GM11168 (cell line): ENCODE measurements around the gene PARVB.

ENCODE experiments used
- in situ Hi-C: fragments of 300-500 bp; cut with MboI; formaldehyde crosslinking; loops from one replicate; pipeline ENCODE4 v1.12.0; 2022; ENCODE audit warnings: low sequenced_read_pairs; ENCODE audit not compliant: unreplicated experiment

Gene PARVB

DNA sequence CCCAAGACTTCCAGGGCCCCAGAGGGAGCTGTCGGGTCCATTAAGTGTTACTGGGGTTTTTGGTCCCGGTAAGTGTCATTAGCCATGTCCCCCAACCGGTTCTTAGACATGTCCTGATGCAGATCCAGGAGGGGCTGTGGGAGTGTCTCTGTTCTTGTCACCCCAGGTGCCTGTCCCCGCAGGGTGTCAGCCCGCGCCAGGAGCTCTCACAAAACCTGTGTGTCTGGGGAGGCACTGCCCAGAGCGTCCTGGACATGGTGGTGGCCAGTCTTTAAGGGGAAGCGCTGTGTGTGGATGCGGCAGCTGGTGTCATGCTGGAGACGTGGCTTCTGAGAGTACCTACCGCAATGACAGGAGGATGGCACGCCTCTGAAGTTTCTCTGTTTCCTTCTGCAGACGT is 144.1 kb downstream of the PARVB start:
- in situ Hi-C loops = no loop called here

GRCh38 chr22:44170470-44170869 is 146.4 kb downstream of the PARVB start:
- in situ Hi-C loops = no loop called here

DNA sequence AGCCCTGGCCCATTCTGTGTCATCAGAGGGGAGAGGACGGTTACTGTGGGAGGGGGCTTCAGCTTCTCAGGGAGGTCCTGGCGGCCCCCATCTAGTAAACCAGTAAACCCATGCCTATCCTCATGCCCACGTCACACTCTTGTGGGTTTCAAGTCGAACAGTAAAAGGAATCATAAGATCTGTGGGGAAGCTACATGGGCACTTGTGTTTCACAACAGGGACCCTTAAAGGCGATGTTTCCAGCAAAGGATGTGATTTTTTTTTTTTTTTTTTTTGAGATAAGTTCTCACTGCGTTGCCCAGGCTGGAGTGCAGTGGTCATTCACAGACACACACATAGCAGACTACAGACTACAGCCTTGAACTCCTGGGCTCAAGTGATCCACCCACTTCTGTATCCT is 147.5 kb downstream of the PARVB start:
- in situ Hi-C loops = no loop called here

DNA sequence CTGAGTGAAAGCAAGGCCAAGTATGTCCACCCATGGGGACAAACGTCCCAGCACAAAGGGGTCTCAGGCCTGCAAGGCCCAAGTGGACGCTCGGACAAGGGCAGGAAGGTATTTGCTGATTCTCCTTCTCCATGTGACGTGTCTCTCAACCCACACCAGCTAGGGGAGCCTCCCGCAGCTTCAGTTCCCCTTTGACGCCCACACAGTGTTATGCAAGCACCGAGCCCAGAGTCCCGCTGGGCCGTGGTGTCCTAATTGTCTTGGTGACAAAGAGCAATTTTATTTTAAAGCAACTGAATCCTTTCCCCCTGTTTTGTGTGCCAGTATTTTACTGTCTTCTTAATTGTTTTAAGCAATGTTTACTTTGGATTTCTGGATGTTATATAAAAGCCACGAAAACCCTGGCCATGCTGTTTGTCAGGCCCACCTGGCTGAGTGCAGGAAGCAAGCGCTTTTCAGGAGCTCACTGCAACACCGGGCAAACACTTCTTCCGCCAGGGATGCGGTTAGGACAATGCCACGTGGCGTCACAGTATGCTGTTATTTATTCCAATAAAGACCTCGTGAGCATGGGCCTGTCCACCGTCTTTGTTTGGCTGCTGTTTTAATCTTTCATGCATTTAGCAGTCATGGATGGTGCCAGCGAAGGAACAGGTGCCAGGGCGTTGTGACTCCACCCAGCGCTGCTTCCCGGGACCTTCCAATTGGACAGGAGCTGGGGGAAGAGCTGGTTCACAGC is 148.4 kb downstream of the PARVB start:
- in situ Hi-C loops = no loop called here

GRCh38 chr22:44173154-44173553 is 149.1 kb downstream of the PARVB start:
- in situ Hi-C loops = no loop called here

DNA sequence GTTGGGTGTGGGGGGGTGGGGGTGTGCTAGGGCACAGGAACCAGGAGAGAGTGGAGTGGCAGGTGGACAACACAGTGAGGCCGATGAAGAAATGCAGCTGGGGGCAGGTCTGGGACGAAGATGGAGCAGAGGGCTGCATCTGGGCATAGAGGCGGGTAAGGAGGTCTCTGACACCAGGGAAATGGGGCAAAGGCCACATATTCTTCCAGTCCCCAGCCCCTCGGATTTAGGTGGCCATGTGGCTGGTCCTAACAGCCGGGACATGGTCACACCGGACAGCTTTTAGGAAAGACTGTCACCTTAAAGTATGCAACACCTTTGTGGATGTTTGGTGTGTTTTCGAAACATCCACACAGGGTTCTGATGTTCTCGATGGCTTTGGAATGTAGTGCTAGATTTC is 151.6 kb downstream of the PARVB start:
- in situ Hi-C loops = no loop called here

GRCh38 chr22:44179196-44179988 is 155.3 kb downstream of the PARVB start:
- in situ Hi-C loops = no loop called here

DNA sequence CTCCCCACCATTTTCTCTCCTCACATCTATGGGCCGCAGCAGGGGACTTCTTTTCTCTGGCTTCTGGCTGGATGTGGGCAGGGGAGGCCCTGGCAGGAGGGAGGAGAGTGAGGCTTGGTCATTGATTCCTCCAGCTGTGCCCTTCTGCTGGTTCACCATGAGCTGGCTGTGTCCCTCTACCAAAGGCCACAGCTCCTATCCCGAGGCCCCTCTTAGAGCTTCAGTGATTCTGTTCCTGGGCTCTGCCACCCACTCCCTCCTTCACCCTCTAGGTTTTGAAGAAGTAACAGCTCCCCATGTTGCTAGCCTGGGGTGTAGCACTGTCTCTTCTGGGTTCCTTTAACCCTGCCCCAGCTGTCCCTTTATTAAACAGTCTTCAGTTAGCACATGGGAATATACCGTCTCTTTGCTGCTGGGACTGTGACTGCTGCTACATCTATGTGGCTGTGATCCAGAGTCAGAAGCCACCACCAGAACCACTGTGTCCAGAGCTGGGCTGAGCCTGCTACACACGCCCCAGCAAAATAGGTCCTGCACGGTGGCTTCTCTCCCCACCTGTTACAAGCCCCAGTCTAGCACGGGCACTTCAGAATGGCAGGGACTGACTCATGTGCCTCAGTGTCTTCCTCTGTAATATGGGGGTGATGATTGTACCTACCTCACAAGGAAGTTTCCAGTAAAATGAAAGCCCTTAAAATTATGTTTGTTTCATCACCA is 156.0 kb downstream of the PARVB start:
- in situ Hi-C loops = no loop called here

DNA sequence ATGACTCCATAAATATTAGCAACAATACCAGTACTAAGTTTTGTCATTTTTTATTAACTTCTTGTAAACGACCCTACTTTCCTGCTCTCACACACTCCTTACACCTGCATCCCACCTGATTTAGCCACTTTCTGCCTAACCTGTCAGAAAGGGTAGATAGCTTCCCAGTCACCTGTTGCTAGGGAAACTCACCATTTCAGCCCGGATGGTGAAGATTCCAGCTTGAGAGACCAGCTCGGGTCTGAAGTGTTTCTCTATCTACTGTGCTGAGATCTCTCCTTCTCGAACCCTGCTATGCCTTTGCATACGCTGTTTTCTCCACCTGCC is 156.6 kb downstream of the PARVB start, which contains the start of gene PARVG:
PARVG (plus strand) TSS at position 220 of the 327 bp plus-strand sequence. CDS start 2,405 bp downstream, outside the sequence.
- in situ Hi-C loops = no loop called here

DNA sequence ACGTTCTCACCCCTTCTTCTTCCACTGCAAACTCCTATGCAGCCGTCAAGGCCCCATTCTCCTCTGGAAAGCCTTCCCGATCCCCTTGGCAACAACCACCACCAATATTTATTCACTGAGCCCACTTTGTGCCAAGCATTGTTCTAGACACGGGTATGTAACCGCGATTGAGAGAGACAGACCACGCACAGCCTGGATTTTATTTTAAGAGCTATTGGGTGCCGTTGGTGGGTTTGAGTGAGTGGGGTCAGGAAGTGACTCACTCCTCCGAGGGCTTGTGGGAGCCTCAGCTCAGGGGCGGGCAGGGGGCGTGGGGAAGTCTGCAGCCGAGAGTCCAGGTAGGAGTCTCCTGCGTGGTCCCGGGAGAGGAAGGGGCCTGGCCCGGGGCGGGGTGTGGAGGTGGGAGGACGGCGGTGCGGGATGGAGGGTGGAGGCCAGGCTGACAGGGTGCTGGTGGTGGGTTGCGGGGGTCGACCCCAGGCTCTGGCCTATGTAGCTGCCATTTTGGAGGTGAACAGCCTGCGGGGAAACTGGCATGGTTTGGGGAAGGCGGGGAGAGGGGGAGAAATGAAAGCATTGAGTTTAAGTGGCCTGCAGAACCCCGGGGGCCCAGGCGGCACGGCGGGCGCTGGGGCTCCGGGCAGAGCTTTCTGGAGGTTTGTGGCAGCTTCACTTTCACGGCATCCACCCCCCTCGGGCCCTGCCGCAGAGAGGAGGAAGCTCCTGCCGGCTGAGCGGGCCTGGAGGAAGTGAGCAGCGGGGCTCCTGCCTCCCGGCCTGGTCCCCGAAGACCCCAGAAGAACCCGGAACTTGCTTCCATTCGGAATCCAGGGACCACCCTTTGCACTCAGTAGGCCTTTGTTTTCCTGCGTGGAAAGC is 157.2 kb downstream of the PARVB start:
- in situ Hi-C loops = no loop called here

GRCh38 chr22:44181912-44182587 is 157.9 kb downstream of the PARVB start:
- in situ Hi-C loops = no loop called here

DNA sequence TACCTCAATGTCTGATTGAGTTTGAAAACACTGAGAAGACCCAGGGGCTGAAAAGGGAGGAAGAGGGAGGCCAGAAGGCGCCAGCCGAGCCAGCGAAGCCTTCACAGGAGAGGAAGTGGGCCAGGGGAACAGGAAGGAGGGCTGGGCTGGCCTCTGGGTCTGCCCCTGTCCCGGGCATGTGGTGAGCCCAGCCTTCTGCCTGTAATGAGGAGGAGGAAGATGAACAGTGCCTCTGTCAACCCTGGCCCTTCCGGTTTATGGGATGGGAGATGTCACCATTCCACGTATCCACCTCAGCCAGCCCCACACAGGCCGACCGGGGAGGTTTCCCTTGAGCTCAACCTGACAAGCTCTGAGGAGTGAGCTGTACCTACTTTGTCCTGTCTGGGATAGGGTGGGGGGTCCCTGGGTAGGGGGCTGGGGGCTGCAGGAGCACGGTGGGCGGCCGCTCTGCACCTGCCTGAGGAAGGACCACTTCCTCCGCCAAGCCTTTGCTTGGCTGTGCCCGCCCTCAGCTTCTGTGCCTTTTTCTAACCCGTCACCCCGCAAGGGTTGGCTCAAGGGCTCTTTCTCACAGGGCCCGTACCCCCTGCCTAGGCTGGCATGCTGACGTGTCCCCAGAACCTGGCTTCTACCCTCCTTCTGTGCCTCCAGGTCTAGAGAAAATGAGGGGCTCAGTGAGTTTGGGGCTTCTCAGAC is 158.6 kb downstream of the PARVB start:
- in situ Hi-C loops = no loop called here

DNA sequence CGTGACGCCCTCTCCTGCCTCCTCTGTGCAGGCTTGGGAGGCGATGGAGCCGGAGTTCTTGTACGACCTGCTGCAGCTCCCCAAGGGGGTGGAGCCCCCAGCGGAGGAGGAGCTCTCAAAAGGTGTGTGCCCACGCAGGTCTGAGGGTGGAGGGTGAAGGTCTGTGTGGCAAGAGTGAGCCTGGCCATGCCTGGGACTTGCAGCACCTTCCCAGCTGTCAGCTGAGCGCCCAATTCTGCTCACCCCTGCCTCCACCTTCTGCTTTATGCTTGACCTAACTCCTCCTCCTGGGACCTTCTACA is 159.1 kb downstream of the PARVB start:
- in situ Hi-C loops = no loop called here

DNA sequence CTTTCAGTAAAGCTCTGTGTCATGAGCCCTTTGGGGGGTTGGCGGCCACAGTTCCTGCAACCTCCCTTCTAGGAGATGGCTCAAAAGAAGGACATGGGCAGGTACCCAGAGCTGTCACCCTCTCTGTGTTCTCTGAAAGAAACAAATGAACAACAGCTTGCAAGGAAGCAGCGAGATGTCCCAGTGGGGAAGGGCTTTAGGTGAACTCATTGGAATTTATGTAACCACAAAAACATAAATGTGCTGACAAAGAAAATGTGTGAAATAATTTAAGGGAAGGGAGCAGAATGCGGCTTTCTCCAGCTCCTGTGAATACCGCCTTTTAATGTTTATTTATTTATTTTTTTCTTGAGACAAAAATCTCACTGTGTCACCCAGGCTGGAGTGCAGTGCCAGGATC is 159.9 kb downstream of the PARVB start:
- in situ Hi-C loops = no loop called here

DNA sequence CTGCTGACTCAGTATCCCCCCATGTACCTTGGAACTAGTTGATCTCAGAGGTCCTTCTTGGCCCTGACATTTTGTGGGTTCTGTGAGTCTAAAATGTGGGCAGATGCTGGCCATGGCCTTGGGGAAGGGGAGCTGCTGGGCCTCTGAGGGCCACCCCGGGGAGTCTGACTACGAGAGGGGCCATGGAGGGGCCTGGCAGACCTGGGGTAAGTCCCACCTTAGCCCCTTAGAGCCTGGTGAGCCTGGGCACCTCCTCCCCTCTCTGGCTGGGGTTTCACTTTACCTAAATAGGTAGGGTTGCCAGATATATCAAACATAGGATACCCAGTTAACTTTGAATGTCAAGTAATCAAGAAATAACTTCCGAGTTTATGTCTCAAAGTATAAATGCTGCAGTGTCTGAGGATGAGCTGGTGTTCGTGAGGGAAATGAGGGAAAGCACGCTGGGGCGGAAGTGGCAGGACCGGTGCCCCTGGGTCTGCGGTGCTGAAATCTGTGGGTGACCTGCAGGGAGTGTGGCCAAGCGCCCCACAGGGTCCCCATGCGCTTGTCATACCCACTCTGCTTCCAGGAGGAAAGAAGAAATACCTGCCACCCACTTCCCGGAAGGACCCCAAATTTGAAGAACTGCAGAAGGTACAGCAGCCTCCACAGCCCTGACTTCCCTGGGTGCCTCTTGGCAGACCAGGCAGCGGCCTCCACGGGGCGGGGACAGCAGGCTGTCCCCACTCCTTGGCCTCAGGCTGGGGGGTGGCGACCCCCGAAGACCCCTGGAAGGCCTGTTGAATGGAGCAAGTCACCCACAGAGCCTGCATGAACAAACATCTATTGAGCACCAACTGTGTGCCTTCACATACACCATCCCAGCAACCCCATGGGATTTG is 161.4 kb downstream of the PARVB start:
- in situ Hi-C loops = no loop called here

GRCh38 chr22:44186121-44186510 is 162.0 kb downstream of the PARVB start:
- in situ Hi-C loops = no loop called here

- in situ Hi-C loops = no loop called here
Observed at GRCh38 chr22:44186737-44187136, 162.6 kb downstream of the PARVB start.

DNA sequence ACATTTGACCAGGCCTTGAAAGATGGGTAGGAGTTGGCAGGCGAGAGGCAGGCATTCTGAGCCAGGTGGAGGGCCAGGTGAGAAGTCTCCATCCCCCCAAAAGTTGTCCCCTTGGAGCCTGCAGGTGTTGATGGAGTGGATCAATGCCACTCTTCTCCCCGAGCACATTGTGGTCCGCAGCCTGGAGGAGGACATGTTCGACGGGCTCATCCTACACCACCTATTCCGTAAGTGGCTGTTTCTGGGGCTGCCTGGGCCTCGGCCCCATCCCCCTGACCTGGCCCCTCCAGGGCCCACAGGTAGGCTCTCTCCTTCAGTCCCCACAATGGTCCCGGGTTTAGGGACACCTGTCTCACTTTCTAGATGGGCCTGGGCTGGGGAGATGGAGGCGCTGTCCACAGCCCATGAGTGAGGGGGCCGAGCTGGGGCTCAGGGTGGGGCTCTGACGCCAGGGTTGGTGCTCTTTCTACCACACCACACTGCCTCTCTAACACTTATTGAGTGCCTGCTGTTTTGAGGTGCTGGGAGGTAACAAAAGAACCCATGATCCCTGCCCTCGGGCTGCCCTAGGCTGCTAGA is 163.6 kb downstream of the PARVB start:
- in situ Hi-C loops = no loop called here
